HEK293 (cell line): Measurements from ENCODE around the gene APCDD1.

Source experiments
- CTCF ChIP-seq: fragments of 450-650 bp; formaldehyde crosslinking; IDR thresholded peaks from 2 replicates; pipeline ENCODE4 v1.5.1; 2016; ENCODE audit warnings: missing biosample characterization, missing genetic modification characterization
- ELK4 ChIP-seq: IDR thresholded peaks from 2 replicates; pipeline ENCODE4 v1.6.1; 2011; ENCODE audit warnings: mild to moderate bottlenecking, low read depth, low read length, borderline replicate concordance
- KLF8 ChIP-seq: fragments of 450-650 bp; formaldehyde crosslinking; IDR thresholded peaks from 2 replicates; pipeline ENCODE4 v1.5.1; 2016; ENCODE audit warnings: missing biosample characterization, missing genetic modification characterization
- RBAK ChIP-seq: fragments of 450-650 bp; formaldehyde crosslinking; IDR thresholded peaks from 2 replicates; pipeline ENCODE4 v1.5.1; 2016; ENCODE audit warnings: missing biosample characterization, missing genetic modification characterization
- REST ChIP-seq: fragments of 450-650 bp; formaldehyde crosslinking; IDR thresholded peaks from 2 replicates; pipeline ENCODE4 v1.5.1; 2016; ENCODE audit warnings: missing biosample characterization, missing genetic modification characterization
- ZBTB17 ChIP-seq: fragments of 450-650 bp; formaldehyde crosslinking; IDR thresholded peaks from 2 replicates; pipeline ENCODE4 v1.5.1; 2016; ENCODE audit warnings: missing biosample characterization, missing genetic modification characterization
- ZBTB26 ChIP-seq: fragments of 450-650 bp; formaldehyde crosslinking; optimal IDR thresholded peaks from 2 replicates; pipeline ENCODE3; 2016; ENCODE audit warnings: missing biosample characterization, mild to moderate bottlenecking, missing genetic modification characterization
- ZNF133 ChIP-seq: fragments of 450-650 bp; formaldehyde crosslinking; IDR thresholded peaks from 2 replicates; pipeline ENCODE4 v1.5.1; 2016; ENCODE audit warnings: missing biosample characterization, missing genetic modification characterization
- ZNF223 ChIP-seq: fragments of 450-650 bp; formaldehyde crosslinking; IDR thresholded peaks from 2 replicates; pipeline ENCODE4 v1.5.1; 2016; ENCODE audit warnings: missing biosample characterization, missing genetic modification characterization
- ZNF292 ChIP-seq: fragments of 450-650 bp; formaldehyde crosslinking; IDR thresholded peaks from 2 replicates; pipeline ENCODE4 v1.5.1; 2016; ENCODE audit warnings: low read depth, missing biosample characterization, missing genetic modification characterization, borderline replicate concordance
- ZNF311 ChIP-seq: fragments of 450-650 bp; formaldehyde crosslinking; IDR thresholded peaks from 2 replicates; pipeline ENCODE4 v1.5.1; 2017; ENCODE audit warnings: missing biosample characterization, missing genetic modification characterization, borderline replicate concordance
- ZNF660 ChIP-seq: fragments of 450-650 bp; IDR thresholded peaks from 2 replicates; pipeline ENCODE4 v1.5.1; 2018; ENCODE audit warnings: missing biosample characterization, mild to moderate bottlenecking, missing genetic modification characterization
- ZNF670 ChIP-seq: fragments of 450-650 bp; formaldehyde crosslinking; IDR thresholded peaks from 2 replicates; pipeline ENCODE4 v1.5.1; 2016; ENCODE audit warnings: missing biosample characterization, missing genetic modification characterization, low read depth

DNA sequence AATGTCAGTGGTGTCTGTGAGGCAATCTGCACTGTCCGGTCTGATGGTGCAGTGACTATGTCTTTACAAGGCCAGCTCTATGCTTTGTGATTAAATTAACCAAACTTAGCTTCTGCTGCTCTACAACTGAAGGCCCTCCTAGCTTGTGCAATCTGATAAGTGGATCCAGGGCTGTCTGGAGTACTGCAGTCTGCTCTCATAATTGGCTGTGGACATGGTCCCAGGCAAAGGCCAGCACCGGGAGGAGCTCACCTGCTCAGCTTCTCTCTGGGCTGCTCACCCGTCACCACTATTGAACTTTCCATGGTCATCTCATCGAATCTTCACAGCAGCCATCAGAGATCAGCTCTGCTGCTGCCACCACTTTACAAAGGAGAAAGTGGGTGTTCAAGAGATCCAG lies 13.0 kb upstream of the APCDD1 start:
- TF ChIP-seq CTCF (tag by site-specific recombination) (no peak), RBAK (tag by site-specific recombination) (no peak), REST (tag by site-specific recombination) (no peak), ZNF670 (tag by site-specific recombination) (no peak), ZNF133 (tag by site-specific recombination) (no peak), ZNF311 (tag by site-specific recombination) (no peak), ZNF223 (tag by site-specific recombination) (no peak), ELK4 (no peak), KLF8 (no peak), ZBTB26 (tag by site-specific recombination) (no peak), ZNF660 (no peak), ZNF292 (tag by site-specific recombination) (no peak), ZBTB17 (tag by site-specific recombination) (no peak)
